ENCODE results near the gene RAB40B. TPM values are rescaled to one million over a fixed set of nuclear protein-coding genes. Genes with fewer than 3 reads are reported as not detected.

Gene RAB40B
- polyA plus RNA-seq, 4 donors = 17.9 to 22.1 (median 19.4) TPM

GRCh38 chr17:82693168-82693867, 5.2 kb downstream of the RAB40B start:
- DNase-seq (ENCODE audit: low read depth in 4 of 4, low spot score in 3 of 4) = no peak

GRCh38 chr17:82692268-82692667, 6.2 kb downstream of the RAB40B start:
- DNase-seq (ENCODE audit: low read depth in 4 of 4, low spot score in 3 of 4) = no peak

- no peak for DNase-seq (ENCODE audit: low read depth in 4 of 4, low spot score in 3 of 4)
These were observed 6.8 kb downstream of the RAB40B start for GRCh38 chr17:82691714-82692113.

GRCh38 chr17:82690786-82691489, 7.6 kb downstream of the RAB40B start:
- no peak for DNase-seq (ENCODE audit: low read depth in 4 of 4, low spot score in 3 of 4)

GRCh38 chr17:82689077-82689476, 9.4 kb downstream of the RAB40B start:
- no peak for DNase-seq (ENCODE audit: low read depth in 4 of 4, low spot score in 3 of 4)

- no peak for DNase-seq (ENCODE audit: low read depth in 4 of 4, low spot score in 3 of 4)
These were observed 10.6 kb downstream of the RAB40B start for GRCh38 chr17:82687871-82688270.

GRCh38 chr17:82687375-82687861, 11.1 kb downstream of the RAB40B start:
- no peak for DNase-seq (ENCODE audit: low read depth in 4 of 4, low spot score in 3 of 4)

GRCh38 chr17:82686366-82687324, 11.9 kb downstream of the RAB40B start:
- no peak for DNase-seq (ENCODE audit: low read depth in 4 of 4, low spot score in 3 of 4)

- DNase-seq (ENCODE audit: low read depth in 4 of 4, low spot score in 3 of 4) = no peak
These were observed 13.2 kb downstream of the RAB40B start for GRCh38 chr17:82685291-82685690.

GRCh38 chr17:82684228-82684841, 14.2 kb downstream of the RAB40B start:
- DNase-seq (ENCODE audit: low read depth in 4 of 4, low spot score in 3 of 4) = no peak

- no peak for DNase-seq (ENCODE audit: low read depth in 4 of 4, low spot score in 3 of 4)
These were observed 15.0 kb downstream of the RAB40B start for GRCh38 chr17:82683534-82683933.

- DNase-seq (ENCODE audit: low read depth in 4 of 4, low spot score in 3 of 4) = no peak
These were observed 17.0 kb downstream of the RAB40B start for GRCh38 chr17:82681547-82681946.

- no peak for DNase-seq (ENCODE audit: low read depth in 4 of 4, low spot score in 3 of 4)
These were observed 18.7 kb downstream of the RAB40B start for GRCh38 chr17:82679586-82680465.

- DNase-seq (ENCODE audit: low read depth in 4 of 4, low spot score in 3 of 4) = no peak
These were observed 20.1 kb downstream of the RAB40B start for GRCh38 chr17:82678265-82678891.

- DNase-seq (ENCODE audit: low read depth in 4 of 4, low spot score in 3 of 4) = no peak
These were observed 21.1 kb downstream of the RAB40B start for GRCh38 chr17:82677353-82677925.

- no peak for DNase-seq (ENCODE audit: low read depth in 4 of 4, low spot score in 3 of 4)
These were observed 22.8 kb downstream of the RAB40B start for GRCh38 chr17:82675476-82676245.

GRCh38 chr17:82674656-82675475, 23.6 kb downstream of the RAB40B start:
- DNase-seq (ENCODE audit: low read depth in 4 of 4, low spot score in 3 of 4) = no peak
